Lower lobe of right lung (tissue), 2 donors: ENCODE measurements around the gene ATAD3B. TPM values are rescaled to one million over a fixed set of nuclear protein-coding genes. Genes with fewer than 3 reads are reported as not detected.

Experiments
- ATAC-seq, 2 donors: fragments of 200-7000 bp; cut with Tn5 transposase; one replicate each; pipeline ENCODE4 v1.9.1; 2020 to 2022; ENCODE audit warnings: mild to moderate bottlenecking in 2 of 2, moderate library complexity in 2 of 2
- DNase-seq: peaks from one replicate; pipeline ENCODE4 v3.0.0-alpha.2; 2020
- H3K27ac ChIP-seq: fragments of 200-600 bp; one replicate; pipeline ENCODE4 v1.8.0; 2022
- H3K27me3 ChIP-seq: fragments of 200-600 bp; one replicate; pipeline ENCODE4 v1.8.0; 2022; ENCODE audit warnings: low read depth
- H3K36me3 ChIP-seq: fragments of 200-600 bp; one replicate; pipeline ENCODE4 v1.8.0; 2022; ENCODE audit warnings: mild to moderate bottlenecking
- H3K4me1 ChIP-seq: fragments of 200-600 bp; one replicate; pipeline ENCODE4 v1.8.0; 2022
- H3K4me3 ChIP-seq: fragments of 200-600 bp; one replicate; pipeline ENCODE4 v1.8.0; 2022; ENCODE audit warnings: mild to moderate bottlenecking
- H3K9me3 ChIP-seq: fragments of 200-600 bp; one replicate; pipeline ENCODE4 v1.8.0; 2022
- CTCF ChIP-seq: fragments of 200-600 bp; IDR thresholded peaks from one replicate; pipeline ENCODE4 v1.8.0; 2022; ENCODE audit warnings: antibody characterized with exemption, mild to moderate bottlenecking
- intact Hi-C: fragments of 100-400 bp; cut with DNase I; formaldehyde crosslinking; loops from one replicate; pipeline ENCODE4 v1.11.0; 2022
- total RNA-seq: library from RNA; stranded (reverse); fragmentation: NEBNext Ultra II Directional; extraction: Animal tissue kit (Norgen Biotek cat#: 25700); gene quantifications from one replicate; pipeline ENCODE4 v1.2.1, GENCODE V29; 2021
- donor health status: DM: no; HTN: yes; CAD: no; lungs with severe emphysema.

Gene ATAD3B
- total RNA-seq, 1 donor from 2014 or later, result 19.0 TPM

- no peak overlapping the region for H3K27ac ChIP-seq
- no peak for TF ChIP-seq CTCF
- no peaks in the 10 kb centered on the region for H3K9me3 ChIP-seq
- ATAC-seq (no peak), DNase-seq (no peak)
- H3K36me3 ChIP-seq, result peaks cover 21% of the 10 kb centered on the region
- no peaks in the 10 kb centered on the region for H3K27me3 ChIP-seq
- intact Hi-C loops, result no loop called here
- H3K4me3 ChIP-seq, result no peak overlapping the region
- H3K4me1 ChIP-seq, result peaks cover 21% of the 10 kb centered on the region
Measured at GRCh38 chr1:1537626-1538250, 66.2 kb downstream of the ATAD3B start.

- TF ChIP-seq CTCF, result no peak
- no peaks in the 10 kb centered on the region for H3K27me3 ChIP-seq
- no peak overlapping the region for H3K4me3 ChIP-seq
- intact Hi-C loops, result no loop called here
- no peak overlapping the region for H3K27ac ChIP-seq
- no peaks in the 10 kb centered on the region for H3K9me3 ChIP-seq
- peaks cover 21% of the 10 kb centered on the region for H3K4me1 ChIP-seq
- DNase-seq (no peak), ATAC-seq (no peak)
- peaks cover 27% of the 10 kb centered on the region for H3K36me3 ChIP-seq
Measured at GRCh38 chr1:1538334-1538733, 66.8 kb downstream of the ATAD3B start.

DNA sequence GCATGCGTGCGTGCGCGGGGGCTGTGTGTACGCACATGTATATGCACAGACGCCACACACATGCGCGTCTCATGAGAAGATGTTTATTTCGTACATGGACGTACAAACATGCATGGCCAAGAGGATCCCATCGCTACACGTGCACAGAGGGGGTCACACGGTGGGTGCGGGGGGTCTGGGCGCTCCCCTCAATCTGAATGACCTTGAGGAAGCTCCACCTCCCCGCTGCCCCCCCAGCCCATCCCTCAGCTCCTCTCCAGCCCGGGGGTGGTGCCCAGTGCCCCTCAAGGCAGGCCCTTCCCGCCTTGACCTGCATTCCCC lies 67.4 kb downstream of the ATAD3B start:
- no peak for TF ChIP-seq CTCF
- H3K36me3 ChIP-seq, result peaks cover 33% of the 10 kb centered on the region

DNA sequence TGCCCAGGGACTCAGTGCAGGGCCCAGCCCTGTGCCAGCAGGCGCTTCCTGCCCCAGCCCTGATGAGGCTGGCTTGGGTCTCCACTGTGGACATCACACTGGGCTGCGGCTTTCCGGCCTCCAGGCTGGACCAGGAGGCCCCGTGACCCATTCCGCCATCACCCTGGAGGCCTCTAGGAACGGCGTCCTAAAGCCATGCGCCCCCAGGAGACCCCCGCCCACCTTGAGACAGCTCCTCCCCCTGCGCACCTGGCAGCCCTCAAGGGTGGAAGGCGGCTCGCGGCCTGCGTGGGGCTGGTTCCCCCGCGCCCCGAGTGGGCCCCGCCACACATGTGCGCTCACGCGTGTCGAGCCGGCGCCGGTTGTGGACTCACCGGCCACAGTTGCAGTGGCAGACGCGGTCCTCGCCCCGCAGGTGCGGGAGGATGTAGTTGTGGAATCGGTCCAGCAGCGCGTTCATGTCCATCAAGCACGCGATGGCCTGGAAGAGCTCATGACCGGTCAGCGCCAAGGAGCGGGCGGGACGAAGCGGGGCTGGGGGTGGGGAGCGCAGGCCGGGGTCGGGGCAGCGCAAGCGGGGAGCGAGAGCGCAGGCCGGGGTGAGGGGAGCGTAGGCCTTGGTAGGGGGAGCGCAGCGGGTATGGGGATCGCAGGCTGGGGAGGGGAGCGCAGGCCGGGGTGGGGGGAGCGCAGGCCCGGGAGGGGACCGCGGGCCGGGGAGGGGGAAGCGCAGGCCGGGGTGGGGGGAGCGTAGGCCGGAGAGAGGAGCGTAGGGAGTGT lies 67.9 kb downstream of the ATAD3B start:
- H3K27me3 ChIP-seq, result no peaks in the 10 kb centered on the region
- peak overlapping the region; percentile 55 for H3K4me3 ChIP-seq
- TF ChIP-seq CTCF, result no peak
- ATAC-seq, result peak; percentile 0 to 1
- DNase-seq, result no peak
- no peaks in the 10 kb centered on the region for H3K9me3 ChIP-seq
- peaks cover 21% of the 10 kb centered on the region for H3K4me1 ChIP-seq
- intact Hi-C loops, result no loop called here
- peaks cover 34% of the 10 kb centered on the region for H3K36me3 ChIP-seq
- H3K27ac ChIP-seq, result no peak overlapping the region

More for the DNA sequence above, 67.4 kb downstream of the ATAD3B start:
- no peaks in the 10 kb centered on the region for H3K27me3 ChIP-seq
- no peak for ATAC-seq
- no peak for DNase-seq
- no peaks in the 10 kb centered on the region for H3K9me3 ChIP-seq
- H3K27ac ChIP-seq, result no peak overlapping the region
- peaks cover 21% of the 10 kb centered on the region for H3K4me1 ChIP-seq
- peak overlapping the region; percentile 55 for H3K4me3 ChIP-seq
- intact Hi-C loops, result no loop called here

DNA sequence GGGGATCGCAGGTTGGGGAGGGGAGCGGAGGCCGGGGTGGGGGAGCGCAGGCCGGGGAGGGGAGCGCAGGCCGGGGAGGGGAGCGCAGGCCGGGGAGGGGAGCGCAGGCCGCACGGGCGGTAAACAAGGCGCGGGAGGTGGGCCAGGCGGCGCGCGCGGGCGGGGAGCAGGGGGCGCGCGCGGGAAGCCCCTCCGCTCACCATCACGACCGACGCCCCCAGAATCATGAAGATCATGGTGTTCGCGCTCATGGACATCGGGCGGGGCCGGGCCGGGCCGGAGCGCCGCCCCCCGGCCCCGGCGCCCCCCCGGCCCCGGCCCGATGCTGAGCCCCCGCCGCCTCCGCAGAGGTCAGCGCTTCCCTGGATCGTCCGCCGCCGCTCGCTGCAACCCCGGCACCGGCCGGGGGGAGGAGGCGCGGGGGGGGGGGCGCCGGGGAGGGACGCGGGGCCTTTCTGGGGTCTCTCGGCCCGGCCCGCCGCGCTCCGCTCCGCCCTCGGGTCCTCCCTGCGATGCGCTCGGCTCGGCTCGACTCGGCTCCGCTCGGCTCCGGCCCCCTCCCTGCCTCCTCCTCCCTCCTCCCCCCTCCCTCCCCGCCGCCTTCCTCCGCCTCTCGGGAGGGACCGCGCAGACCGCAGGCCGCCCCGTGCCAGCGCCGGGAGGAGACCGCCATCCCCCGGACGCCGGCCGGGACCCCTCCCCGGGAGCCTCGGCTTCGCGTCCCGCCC lies 68.7 kb downstream of the ATAD3B start, which contains the start of gene TMEM240:
TSS of gene TMEM240 (minus strand) at position 535 of the 728 bp plus-strand sequence. CDS start at position 257, 278 bp downstream.
- ATAC-seq (peak; percentile 74 to 75), DNase-seq (peak; percentile 76)
- intact Hi-C loops, result no loop called here
- Histone ChIP-seq H3K4me3 (peak within 1 kb of the TSS; percentile 55), H3K27me3 (no peaks in the 10 kb centered on the region), H3K4me1 (peaks cover 21% of the 10 kb centered on the region), H3K9me3 (no peaks in the 10 kb centered on the region), H3K36me3 (peaks cover 37% of the 10 kb centered on the region), H3K27ac (peak within 1 kb of the TSS; percentile 56)
- TF ChIP-seq CTCF, result no peak
